ENCODE measurements around the gene TRPV6.

DNA sequence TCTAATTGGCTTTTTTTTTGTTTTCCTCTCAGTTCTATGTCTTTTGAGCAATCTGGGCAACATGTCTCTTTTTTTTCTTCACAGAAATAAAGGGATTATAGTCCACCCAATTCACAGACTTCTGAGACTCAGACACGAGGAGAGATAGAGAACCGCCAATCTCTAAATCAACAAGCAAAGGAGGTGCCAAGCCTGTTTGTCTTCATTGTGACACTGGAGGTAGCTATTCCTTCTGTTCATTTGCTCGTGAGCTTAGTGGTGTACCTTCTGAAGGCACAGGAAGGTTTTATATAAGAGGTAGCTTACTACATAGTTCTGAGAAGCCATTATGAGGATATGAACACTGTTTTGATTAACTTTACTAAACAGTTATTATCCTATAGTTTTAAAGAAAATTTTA lies 24.6 kb downstream of the TRPV6 start:
- TF ChIP-seq, protein P1, sequence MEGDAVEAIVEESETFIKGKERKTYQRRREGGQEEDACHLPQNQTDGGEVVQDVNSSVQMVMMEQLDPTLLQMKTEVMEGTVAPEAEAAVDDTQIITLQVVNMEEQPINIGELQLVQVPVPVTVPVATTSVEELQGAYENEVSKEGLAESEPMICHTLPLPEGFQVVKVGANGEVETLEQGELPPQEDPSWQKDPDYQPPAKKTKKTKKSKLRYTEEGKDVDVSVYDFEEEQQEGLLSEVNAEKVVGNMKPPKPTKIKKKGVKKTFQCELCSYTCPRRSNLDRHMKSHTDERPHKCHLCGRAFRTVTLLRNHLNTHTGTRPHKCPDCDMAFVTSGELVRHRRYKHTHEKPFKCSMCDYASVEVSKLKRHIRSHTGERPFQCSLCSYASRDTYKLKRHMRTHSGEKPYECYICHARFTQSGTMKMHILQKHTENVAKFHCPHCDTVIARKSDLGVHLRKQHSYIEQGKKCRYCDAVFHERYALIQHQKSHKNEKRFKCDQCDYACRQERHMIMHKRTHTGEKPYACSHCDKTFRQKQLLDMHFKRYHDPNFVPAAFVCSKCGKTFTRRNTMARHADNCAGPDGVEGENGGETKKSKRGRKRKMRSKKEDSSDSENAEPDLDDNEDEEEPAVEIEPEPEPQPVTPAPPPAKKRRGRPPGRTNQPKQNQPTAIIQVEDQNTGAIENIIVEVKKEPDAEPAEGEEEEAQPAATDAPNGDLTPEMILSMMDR (IDR thresholded peaks at IDR 0.05) = no peak
- no peak for TF ChIP-seq POLR2A (IDR thresholded peaks at IDR 0.05)

All from thyroid gland (tissue), 4 donors.